NCI-H2196 treated with DMSO at 0.1 percent for 48 hours (cell line): Measurements from ENCODE around the gene TNPO1.
A peak's percentile ranks its signal among the peaks of the same experiment; 100 is the strongest.

Source experiments
- DNase-seq: peaks from one replicate; lab custom pipeline; 2025; ENCODE audit not compliant: unreplicated experiment; lab: John Stamatoyannopoulos, UW

The TNPO1 gene

GRCh38 chr5:72850113-72850512, 33.7 kb downstream of the TNPO1 start:
- no peak for DNase-seq

GRCh38 chr5:72852356-72852755, 35.9 kb downstream of the TNPO1 start:
- DNase-seq, result no peak

GRCh38 chr5:72854419-72854818, 38.0 kb downstream of the TNPO1 start:
- DNase-seq, result no peak

GRCh38 chr5:72855821-72856220, 39.4 kb downstream of the TNPO1 start:
- no peak for DNase-seq

- DNase-seq, result no peak
These were observed 40.9 kb downstream of the TNPO1 start for GRCh38 chr5:72857396-72857795.

- DNase-seq, result no peak
These were observed 42.7 kb downstream of the TNPO1 start for GRCh38 chr5:72859127-72859526.

- DNase-seq, result no peak
These were observed 44.0 kb downstream of the TNPO1 start for GRCh38 chr5:72860499-72860898.

GRCh38 chr5:72871366-72872024, 55.0 kb downstream of the TNPO1 start:
- no peak for DNase-seq

GRCh38 chr5:72878854-72879253, 62.4 kb downstream of the TNPO1 start:
- peak; percentile 26 for DNase-seq

GRCh38 chr5:72882989-72883388, 66.5 kb downstream of the TNPO1 start:
- DNase-seq, result no peak

GRCh38 chr5:72883850-72884249, 67.4 kb downstream of the TNPO1 start:
- DNase-seq, result peak; percentile 34

- DNase-seq, result no peak
These were observed 68.4 kb downstream of the TNPO1 start for GRCh38 chr5:72884892-72885291.

GRCh38 chr5:72885824-72886223, 69.4 kb downstream of the TNPO1 start:
- DNase-seq, result no peak

- DNase-seq, result no peak
These were observed 72.1 kb downstream of the TNPO1 start for GRCh38 chr5:72888595-72888994.

GRCh38 chr5:72889324-72889723, 72.9 kb downstream of the TNPO1 start:
- no peak for DNase-seq

GRCh38 chr5:72892846-72893245, 76.4 kb downstream of the TNPO1 start:
- no peak for DNase-seq

GRCh38 chr5:72895758-72896157, 79.3 kb downstream of the TNPO1 start:
- DNase-seq, result no peak

GRCh38 chr5:72906806-72907205, 90.3 kb downstream of the TNPO1 start:
- DNase-seq, result no peak

- DNase-seq, result no peak
These were observed 92.2 kb downstream of the TNPO1 start for GRCh38 chr5:72908664-72909063.

- DNase-seq, result no peak
These were observed 100.9 kb downstream of the TNPO1 start for GRCh38 chr5:72917371-72917776.

- DNase-seq, result no peak
These were observed 104.4 kb downstream of the TNPO1 start for GRCh38 chr5:72920690-72921502.

- no peak for DNase-seq
These were observed 105.4 kb downstream of the TNPO1 start for GRCh38 chr5:72921886-72922285.

GRCh38 chr5:72922422-72922821, 106.0 kb downstream of the TNPO1 start:
- DNase-seq, result no peak
